ENCODE measurements around the gene SDC1.

DNA sequence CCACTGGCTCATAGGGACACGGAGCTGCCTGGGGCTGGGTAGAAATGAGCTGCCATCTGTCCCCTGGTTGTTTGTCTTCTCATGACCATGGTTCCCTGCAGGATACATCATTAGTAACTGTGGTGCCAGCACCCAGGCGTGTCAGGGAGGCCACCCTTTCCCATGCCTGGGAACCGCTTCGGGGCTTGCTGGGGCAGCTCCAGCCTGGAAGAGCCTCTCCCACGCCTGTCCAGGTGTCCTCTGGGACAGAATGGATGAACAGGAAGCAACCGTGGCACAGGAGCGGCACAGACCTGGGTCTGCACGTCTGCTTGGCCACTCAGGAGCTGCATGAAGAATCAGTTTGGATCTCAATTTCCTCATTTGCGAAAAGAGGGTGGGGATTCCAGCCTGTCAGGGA, 34.8 kb downstream of the SDC1 start:
- TF ChIP-seq, protein P1, sequence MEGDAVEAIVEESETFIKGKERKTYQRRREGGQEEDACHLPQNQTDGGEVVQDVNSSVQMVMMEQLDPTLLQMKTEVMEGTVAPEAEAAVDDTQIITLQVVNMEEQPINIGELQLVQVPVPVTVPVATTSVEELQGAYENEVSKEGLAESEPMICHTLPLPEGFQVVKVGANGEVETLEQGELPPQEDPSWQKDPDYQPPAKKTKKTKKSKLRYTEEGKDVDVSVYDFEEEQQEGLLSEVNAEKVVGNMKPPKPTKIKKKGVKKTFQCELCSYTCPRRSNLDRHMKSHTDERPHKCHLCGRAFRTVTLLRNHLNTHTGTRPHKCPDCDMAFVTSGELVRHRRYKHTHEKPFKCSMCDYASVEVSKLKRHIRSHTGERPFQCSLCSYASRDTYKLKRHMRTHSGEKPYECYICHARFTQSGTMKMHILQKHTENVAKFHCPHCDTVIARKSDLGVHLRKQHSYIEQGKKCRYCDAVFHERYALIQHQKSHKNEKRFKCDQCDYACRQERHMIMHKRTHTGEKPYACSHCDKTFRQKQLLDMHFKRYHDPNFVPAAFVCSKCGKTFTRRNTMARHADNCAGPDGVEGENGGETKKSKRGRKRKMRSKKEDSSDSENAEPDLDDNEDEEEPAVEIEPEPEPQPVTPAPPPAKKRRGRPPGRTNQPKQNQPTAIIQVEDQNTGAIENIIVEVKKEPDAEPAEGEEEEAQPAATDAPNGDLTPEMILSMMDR (IDR thresholded peaks at IDR 0.05; ENCODE audit: poor library complexity): no peak
- no peak for TF ChIP-seq EZH2phosphoT487 (IDR thresholded peaks at IDR 0.05; ENCODE audit: low read depth, severe bottlenecking, unreplicated experiment)
- no peak for TF ChIP-seq EZH2 (IDR thresholded peaks at IDR 0.05; ENCODE audit: borderline replicate concordance)
